ENCODE data around the gene TNNT2.

- no peak for TF ChIP-seq CTCF (IDR thresholded peaks at IDR 0.05)
- no peak for TF ChIP-seq POLR2A (IDR thresholded peaks at IDR 0.05)
These were observed 36.7 kb upstream of the TNNT2 start for GRCh38 chr1:201414051-201414738.
